Calu3 (cell line): ENCODE results near the gene SAMD4A. TPM values are rescaled to one million over a fixed set of nuclear protein-coding genes. Genes with fewer than 3 reads are reported as not detected.

Experiments
- BruUV-seq: library from RNA; stranded (reverse); fragments of 400-500 nt; replicated peaks from 2 replicates; lab custom pipeline; 2021; lab: Mats Ljungman, UMichigan
- CTCF ChIA-PET: fragments of 300-600 bp; sonication (Branson Sonifier 250); formaldehyde crosslinking; loops from one replicate; lab custom pipeline; 2022; ENCODE audit warnings: antibody characterized with exemption; lab: Charles Lee
- DNase-seq: peaks from one replicate; pipeline ENCODE4 v3.0.0; 2022
- H3K27ac Mint-ChIP-seq: one replicate; pipeline ENCODE4 v1.8.0; 2022; ENCODE audit warnings: mixed read lengths; ENCODE audit not compliant: unreplicated experiment
- H3K27me3 Mint-ChIP-seq: one replicate; pipeline ENCODE4 v1.8.0; 2022; ENCODE audit warnings: mixed read lengths; ENCODE audit not compliant: unreplicated experiment
- H3K36me3 Mint-ChIP-seq: one replicate; pipeline ENCODE4 v1.8.0; 2022; ENCODE audit warnings: mild to moderate bottlenecking, moderate library complexity, mixed read lengths; ENCODE audit not compliant: insufficient read depth, unreplicated experiment
- H3K4me1 Mint-ChIP-seq: one replicate; pipeline ENCODE4 v1.8.0; 2022; ENCODE audit warnings: mild to moderate bottlenecking, low read depth, mixed read lengths; ENCODE audit not compliant: unreplicated experiment
- H3K4me3 Mint-ChIP-seq: one replicate; pipeline ENCODE4 v1.8.0; 2022; ENCODE audit warnings: mild to moderate bottlenecking, low read depth, moderate library complexity, mixed read lengths; ENCODE audit not compliant: unreplicated experiment
- H3K9me3 Mint-ChIP-seq: one replicate; pipeline ENCODE4 v1.8.0; 2022; ENCODE audit warnings: low read depth, mixed read lengths; ENCODE audit not compliant: unreplicated experiment
- CTCF ChIP-seq: fragments of 200-600 bp; IDR thresholded peaks from one replicate; pipeline ENCODE4 v1.8.0; 2022; ENCODE audit warnings: antibody characterized with exemption; ENCODE audit not compliant: unreplicated experiment
- intact Hi-C: fragments of 100-400 bp; cut with micrococcal nuclease; formaldehyde crosslinking; loops from one replicate; pipeline ENCODE4 v1.10.0; 2022; ENCODE audit not compliant: unreplicated experiment
- total RNA-seq: library from RNA; stranded (reverse); gene quantifications from 2 replicates; pipeline ENCODE4 v1.2.3, GENCODE V29; 2022

Gene SAMD4A
- total RNA-seq, 1 experiment from 2014 or later: 14.4 TPM

GRCh38 chr14:54556535-54556934 lies 10.4 kb upstream of the SAMD4A start:
- Mint-ChIP-seq H3K27me3 (no peaks in the 10 kb centered on the region), H3K9me3 (no peaks in the 10 kb centered on the region), H3K4me1 (no peaks in the 10 kb centered on the region), H3K4me3 (no peak overlapping the region), H3K36me3 (no peaks in the 10 kb centered on the region), H3K27ac (no peak overlapping the region)
- BruUV-seq: no TSS peak
- intact Hi-C loops: no loop called here
- no peak for DNase-seq
- TF ChIP-seq CTCF: no peak
- CTCF ChIA-PET: interaction anchor here (0.6 to 0.9 kb wide), 2 partner anchors 9 to 25 kb away, joined by 3 to 4 read pairs; no protein-coding TSS in a partner anchor

GRCh38 chr14:54562334-54562733 lies 4.6 kb upstream of the SAMD4A start:
- Mint-ChIP-seq H3K36me3 (peaks cover 27% of the 10 kb centered on the region), H3K4me1 (no peaks in the 10 kb centered on the region), H3K4me3 (no peak overlapping the region), H3K9me3 (no peaks in the 10 kb centered on the region), H3K27ac (no peak overlapping the region), H3K27me3 (no peaks in the 10 kb centered on the region)
- DNase-seq: no peak
- TF ChIP-seq CTCF: no peak
- no TSS peak for BruUV-seq
- intact Hi-C loops: loop anchor here (5.0 kb wide), 1 partner anchor 330 kb away; no protein-coding TSS in a partner anchor
- CTCF ChIA-PET: interaction anchor here (1.2 kb wide), 1 partner anchor 129 kb away, joined by 3 read pairs; no protein-coding TSS in a partner anchor

GRCh38 chr14:54564071-54564867 lies 2.7 kb upstream of the SAMD4A start:
- Mint-ChIP-seq H3K4me3 (peak overlapping the region; percentile 92), H3K27me3 (no peaks in the 10 kb centered on the region), H3K27ac (no peak overlapping the region), H3K4me1 (no peaks in the 10 kb centered on the region), H3K36me3 (peaks cover 37% of the 10 kb centered on the region), H3K9me3 (no peaks in the 10 kb centered on the region)
- TF ChIP-seq CTCF: peak; percentile 62
- CTCF ChIA-PET: interaction anchor here (0.6 to 5.3 kb wide), 14 partner anchors 15 to 324 kb away, joined by 3 to 81 read pairs (median 4); partner anchors contain the start of gene CGRRF1
- no peak for DNase-seq
- intact Hi-C loops: loop anchor here (1.0 to 5.0 kb wide), 5 partner anchors 79 to 328 kb away; no protein-coding TSS in a partner anchor
- BruUV-seq: TSS peak; percentile 72

- Mint-ChIP-seq H3K27ac (peak overlapping the region; percentile 80), H3K4me3 (peak overlapping the region; percentile 92), H3K36me3 (peaks cover 37% of the 10 kb centered on the region), H3K9me3 (no peaks in the 10 kb centered on the region), H3K27me3 (no peaks in the 10 kb centered on the region), H3K4me1 (peaks cover 3% of the 10 kb centered on the region)
- TF ChIP-seq CTCF: no peak
- CTCF ChIA-PET: interaction anchor here (0.8 to 5.3 kb wide), 9 partner anchors 9 to 208 kb away, joined by 3 to 81 read pairs (median 4); partner anchors contain the start of gene CGRRF1
- intact Hi-C loops: loop anchor here (1.0 to 5.0 kb wide), 5 partner anchors 78 to 327 kb away; no protein-coding TSS in a partner anchor
- DNase-seq: peak; percentile 89
- no TSS peak for BruUV-seq
Measured at GRCh38 chr14:54564868-54565784, 1.8 kb upstream of the SAMD4A start.
